GM18511 (cell line): Measurements from ENCODE around the gene KCNMA1.

ENCODE experiments used
- ATAC-seq: cut with Tn5 transposase; IDR thresholded peaks from one replicate; pipeline ENCODE4 v1.9.1; 2021; ENCODE audit warnings: mild to moderate bottlenecking, moderate library complexity; ENCODE audit not compliant: unreplicated experiment

Gene KCNMA1

GRCh38 chr10:76983624-76984023 is 654.0 kb downstream of the KCNMA1 start:
- ATAC-seq = no peak

GRCh38 chr10:76982671-76983070 is 654.9 kb downstream of the KCNMA1 start:
- no peak for ATAC-seq

- ATAC-seq = no peak
Measured at GRCh38 chr10:76981251-76981650, 656.4 kb downstream of the KCNMA1 start.

GRCh38 chr10:76977901-76978300 is 659.7 kb downstream of the KCNMA1 start:
- ATAC-seq = no peak

- no peak for ATAC-seq
Measured at GRCh38 chr10:76977046-76977445, 660.6 kb downstream of the KCNMA1 start.

- no peak for ATAC-seq
Measured at GRCh38 chr10:76976142-76976541, 661.5 kb downstream of the KCNMA1 start.

GRCh38 chr10:76975126-76975525 is 662.5 kb downstream of the KCNMA1 start:
- no peak for ATAC-seq

GRCh38 chr10:76974017-76974691 is 663.5 kb downstream of the KCNMA1 start:
- no peak for ATAC-seq

- no peak for ATAC-seq
Measured at GRCh38 chr10:76973091-76974016, 664.3 kb downstream of the KCNMA1 start.

GRCh38 chr10:76972541-76972940 is 665.1 kb downstream of the KCNMA1 start:
- ATAC-seq = no peak

- ATAC-seq = no peak
Measured at GRCh38 chr10:76971547-76972170, 665.9 kb downstream of the KCNMA1 start.

- no peak for ATAC-seq
Measured at GRCh38 chr10:76970711-76971519, 666.7 kb downstream of the KCNMA1 start.

GRCh38 chr10:76969366-76969948 is 668.2 kb downstream of the KCNMA1 start:
- no peak for ATAC-seq

GRCh38 chr10:76968483-76968882 is 669.1 kb downstream of the KCNMA1 start:
- ATAC-seq = no peak

- no peak for ATAC-seq
Measured at GRCh38 chr10:76962851-76963250, 674.8 kb downstream of the KCNMA1 start.

GRCh38 chr10:76961841-76962240 is 675.8 kb downstream of the KCNMA1 start:
- no peak for ATAC-seq

GRCh38 chr10:76959111-76959510 is 678.5 kb downstream of the KCNMA1 start:
- no peak for ATAC-seq

GRCh38 chr10:76954838-76955237 is 682.8 kb downstream of the KCNMA1 start:
- ATAC-seq = no peak

- no peak for ATAC-seq
Measured at GRCh38 chr10:76950354-76950753, 687.3 kb downstream of the KCNMA1 start.

- ATAC-seq = no peak
Measured at GRCh38 chr10:76946270-76946669, 691.3 kb downstream of the KCNMA1 start.
